KMS-11 (cell line): Measurements from ENCODE around the gene NOX5.
A peak's percentile ranks its signal among the peaks of the same experiment; 100 is the strongest.

Experiments
- H2AFZ ChIP-seq: fragments of 200-600 bp; sonication (generic); 2 replicates; pipeline ENCODE4 v1.6.1; 2016; ENCODE audit warnings: antibody characterized with exemption, mixed run types, low read depth
- H3K27ac ChIP-seq: fragments of 200-600 bp; sonication (generic); 2 replicates; pipeline ENCODE4 v1.6.1; 2016; ENCODE audit warnings: mild to moderate bottlenecking, mixed run types
- H3K27me3 ChIP-seq: fragments of 200-600 bp; sonication (generic); 2 replicates; pipeline ENCODE4 v1.6.1; 2017; ENCODE audit warnings: mild to moderate bottlenecking, low read depth, mixed run types, moderate library complexity; ENCODE audit not compliant: insufficient read depth
- H3K36me3 ChIP-seq: fragments of 200-600 bp; sonication (generic); 2 replicates; pipeline ENCODE4 v1.6.1; 2017; ENCODE audit warnings: mild to moderate bottlenecking, mixed run types; ENCODE audit not compliant: insufficient read depth
- H3K4me1 ChIP-seq: fragments of 200-600 bp; sonication (generic); 2 replicates; pipeline ENCODE4 v1.6.1; 2016; ENCODE audit warnings: mild to moderate bottlenecking, low read depth, mixed run types; ENCODE audit not compliant: poor library complexity, severe bottlenecking
- H3K4me2 ChIP-seq: fragments of 200-600 bp; sonication (generic); 2 replicates; pipeline ENCODE4 v1.7.0; 2016; ENCODE audit warnings: mild to moderate bottlenecking, mixed run types
- H3K4me3 ChIP-seq: fragments of 200-600 bp; sonication (generic); IDR thresholded peaks from 2 replicates; pipeline ENCODE4 v1.6.1; 2017; ENCODE audit warnings: low read depth, low read length, mixed read lengths; ENCODE audit not compliant: insufficient read depth
- H3K79me2 ChIP-seq: fragments of 200-600 bp; sonication (generic); 2 replicates; pipeline ENCODE4 v1.6.1; 2016; ENCODE audit warnings: low read depth, mixed run types; ENCODE audit not compliant: insufficient read depth
- H3K9ac ChIP-seq: fragments of 200-600 bp; sonication (generic); 2 replicates; pipeline ENCODE4 v1.6.1; 2016; ENCODE audit warnings: mild to moderate bottlenecking, mixed run types
- H4K20me1 ChIP-seq: fragments of 200-600 bp; sonication (generic); 2 replicates; pipeline ENCODE4 v1.6.1; 2016; ENCODE audit warnings: mild to moderate bottlenecking, mixed run types; ENCODE audit not compliant: insufficient read depth
- CTCF ChIP-seq: fragments of 200-600 bp; sonication (generic); conservative IDR thresholded peaks from 2 replicates; pipeline ENCODE4 v1.6.1; 2017; ENCODE audit warnings: low read depth, mild to moderate bottlenecking, antibody characterized with exemption, low read length, moderate library complexity, mixed read lengths

Gene NOX5

GRCh38 chr15:69056365-69056764 is 41.9 kb downstream of the NOX5 start:
- no peak overlapping the region for H3K4me2 ChIP-seq
- no peak overlapping the region for H3K4me3 ChIP-seq
- H3K27ac ChIP-seq, result no peak overlapping the region
- H4K20me1 ChIP-seq, result no peaks in the 10 kb centered on the region
- H3K27me3 ChIP-seq, result no peaks in the 10 kb centered on the region
- H3K79me2 ChIP-seq, result no peaks in the 10 kb centered on the region
- H3K4me1 ChIP-seq, result no peaks in the 10 kb centered on the region
- H3K9ac ChIP-seq, result no peak overlapping the region
- no peak overlapping the region for H2AFZ ChIP-seq
- H3K36me3 ChIP-seq, result no peaks in the 10 kb centered on the region
- no peak for TF ChIP-seq CTCF

- Histone ChIP-seq H3K4me3 (no peak overlapping the region), H3K36me3 (no peaks in the 10 kb centered on the region), H3K4me1 (no peaks in the 10 kb centered on the region), H3K27ac (no peak overlapping the region), H3K9ac (no peak overlapping the region), H4K20me1 (no peaks in the 10 kb centered on the region), H2AFZ (peak overlapping the region; percentile 79), H3K27me3 (no peaks in the 10 kb centered on the region), H3K4me2 (peak overlapping the region; percentile 43; the same call in 1 of the 2 replicates), H3K79me2 (no peaks in the 10 kb centered on the region)
- peak; percentile 96 for TF ChIP-seq CTCF
These were observed 44.5 kb downstream of the NOX5 start for GRCh38 chr15:69058830-69059556.

- H3K27me3 ChIP-seq, result no peaks in the 10 kb centered on the region
- no peaks in the 10 kb centered on the region for H4K20me1 ChIP-seq
- no peaks in the 10 kb centered on the region for H3K36me3 ChIP-seq
- H3K4me2 ChIP-seq, result peak overlapping the region; percentile 43; the same call in 1 of the 2 replicates
- no peak for TF ChIP-seq CTCF
- H3K9ac ChIP-seq, result no peak overlapping the region
- no peaks in the 10 kb centered on the region for H3K4me1 ChIP-seq
- no peak overlapping the region for H3K27ac ChIP-seq
- peak overlapping the region; percentile 79 for H2AFZ ChIP-seq
- H3K4me3 ChIP-seq, result no peak overlapping the region
- no peaks in the 10 kb centered on the region for H3K79me2 ChIP-seq
These were observed 45.1 kb downstream of the NOX5 start for GRCh38 chr15:69059557-69059943.

- Histone ChIP-seq H3K9ac (no peak overlapping the region), H3K4me2 (no peak overlapping the region), H3K4me3 (no peak overlapping the region), H4K20me1 (no peaks in the 10 kb centered on the region), H3K27me3 (no peaks in the 10 kb centered on the region), H3K36me3 (no peaks in the 10 kb centered on the region), H3K4me1 (no peaks in the 10 kb centered on the region), H3K79me2 (no peaks in the 10 kb centered on the region), H2AFZ (no peak overlapping the region), H3K27ac (no peak overlapping the region)
- TF ChIP-seq CTCF, result no peak
These were observed 45.6 kb downstream of the NOX5 start for GRCh38 chr15:69060041-69060481.
